Neural progenitor cell (in vitro differentiated cells): ENCODE results near the gene MMP20.

Source experiments
- EZH2 ChIP-seq: fragments of 200-600 bp; sonication (generic); IDR thresholded peaks from 2 replicates; pipeline ENCODE4 v1.6.1; 2017; ENCODE audit warnings: antibody characterized with exemption, mild to moderate bottlenecking, moderate library complexity
- EZH2phosphoT487 ChIP-seq: fragments of 200-600 bp; sonication (generic); IDR thresholded peaks from 2 replicates; pipeline ENCODE4 v1.6.1; 2017; ENCODE audit warnings: antibody characterized with exemption
- TF ChIP-seq, protein P1 (sequence below): fragments of 200-600 bp; sonication (generic); IDR thresholded peaks from 2 replicates; pipeline ENCODE4 v1.5.1; 2017; ENCODE audit warnings: antibody characterized with exemption, mild to moderate bottlenecking

DNA sequence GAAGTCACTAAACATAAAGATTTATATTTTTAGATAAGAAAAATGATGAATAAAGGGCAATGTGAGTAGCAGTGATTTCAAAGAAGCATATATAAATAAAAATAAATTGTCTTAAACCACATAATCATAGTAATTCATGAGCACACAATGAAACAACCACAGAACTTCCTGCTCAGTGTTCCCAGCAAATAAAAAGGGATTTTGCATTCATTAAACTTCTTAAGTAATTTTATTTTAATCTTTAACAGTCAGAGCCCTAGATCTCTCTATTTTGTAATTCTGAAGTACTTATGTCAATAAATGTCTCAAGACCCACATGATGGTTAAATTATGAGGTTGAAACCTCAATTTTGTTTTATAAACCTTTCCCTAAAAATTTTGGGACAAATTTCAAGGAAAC lies 14.5 kb upstream of the MMP20 start:
- no peak for TF ChIP-seq EZH2
- TF ChIP-seq, protein P1, sequence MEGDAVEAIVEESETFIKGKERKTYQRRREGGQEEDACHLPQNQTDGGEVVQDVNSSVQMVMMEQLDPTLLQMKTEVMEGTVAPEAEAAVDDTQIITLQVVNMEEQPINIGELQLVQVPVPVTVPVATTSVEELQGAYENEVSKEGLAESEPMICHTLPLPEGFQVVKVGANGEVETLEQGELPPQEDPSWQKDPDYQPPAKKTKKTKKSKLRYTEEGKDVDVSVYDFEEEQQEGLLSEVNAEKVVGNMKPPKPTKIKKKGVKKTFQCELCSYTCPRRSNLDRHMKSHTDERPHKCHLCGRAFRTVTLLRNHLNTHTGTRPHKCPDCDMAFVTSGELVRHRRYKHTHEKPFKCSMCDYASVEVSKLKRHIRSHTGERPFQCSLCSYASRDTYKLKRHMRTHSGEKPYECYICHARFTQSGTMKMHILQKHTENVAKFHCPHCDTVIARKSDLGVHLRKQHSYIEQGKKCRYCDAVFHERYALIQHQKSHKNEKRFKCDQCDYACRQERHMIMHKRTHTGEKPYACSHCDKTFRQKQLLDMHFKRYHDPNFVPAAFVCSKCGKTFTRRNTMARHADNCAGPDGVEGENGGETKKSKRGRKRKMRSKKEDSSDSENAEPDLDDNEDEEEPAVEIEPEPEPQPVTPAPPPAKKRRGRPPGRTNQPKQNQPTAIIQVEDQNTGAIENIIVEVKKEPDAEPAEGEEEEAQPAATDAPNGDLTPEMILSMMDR: no peak
- no peak for TF ChIP-seq EZH2phosphoT487
